ENCODE measurements around the gene COBL. TPM values are rescaled to one million over a fixed set of nuclear protein-coding genes. Genes with fewer than 3 reads are reported as not detected.

COBL gene
- total RNA-seq, 1 donor from 2014 or later = 6.3 TPM

DNA sequence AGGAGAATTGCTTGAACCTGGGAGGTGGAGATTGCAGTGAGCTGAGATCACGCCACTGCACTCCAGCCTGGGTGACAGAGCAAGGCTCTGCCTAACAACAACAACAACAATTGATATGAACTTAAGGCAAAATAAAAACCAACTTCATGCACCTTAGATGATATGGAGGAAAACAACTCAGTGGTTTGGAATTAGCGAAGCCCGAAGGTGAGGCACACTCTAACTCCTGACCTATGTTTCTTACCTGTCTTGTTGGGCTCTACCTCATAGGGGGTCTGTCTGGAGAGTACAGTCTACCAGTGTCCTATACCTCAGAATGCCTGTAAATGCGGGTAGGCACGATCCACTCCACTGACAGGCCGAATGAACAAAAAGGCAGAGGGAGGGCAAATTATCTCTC is 24.3 kb upstream of the COBL start:
- Histone ChIP-seq H3K27me3 (no peaks in the 10 kb centered on the region), H3F3A (ENCODE audit: low read depth) (no peaks in the 10 kb centered on the region), H4K20me1 (ENCODE audit: low read depth) (no peaks in the 10 kb centered on the region), H3K79me2 (ENCODE audit: low read depth) (no peaks in the 10 kb centered on the region), H3K9me3 (ENCODE audit: low read depth) (no peaks in the 10 kb centered on the region), H2AFZ (replicated peaks) (no peak overlapping the region), H3K27ac (no peak overlapping the region), H3K4me1 (no peaks in the 10 kb centered on the region), H3K9ac (no peak overlapping the region), H3K4me2 (no peak overlapping the region), H3K36me3 (no peaks in the 10 kb centered on the region), H3K4me3 (no peak overlapping the region)
- Mint-ChIP-seq H3K27me3 (ENCODE audit: insufficient read depth, low read depth) (no peaks in the 10 kb centered on the region), H3K27ac (no peak overlapping the region), H3K4me1 (no peaks in the 10 kb centered on the region), H3K9me3 (no peaks in the 10 kb centered on the region), H3K36me3 (no peaks in the 10 kb centered on the region), H3K4me3 (no peak overlapping the region)
- TF ChIP-seq EZH2 (IDR thresholded peaks at IDR 0.05) (no peak), EZH2phosphoT487 (IDR thresholded peaks at IDR 0.05) (no peak)
- TF ChIP-seq, protein P1, sequence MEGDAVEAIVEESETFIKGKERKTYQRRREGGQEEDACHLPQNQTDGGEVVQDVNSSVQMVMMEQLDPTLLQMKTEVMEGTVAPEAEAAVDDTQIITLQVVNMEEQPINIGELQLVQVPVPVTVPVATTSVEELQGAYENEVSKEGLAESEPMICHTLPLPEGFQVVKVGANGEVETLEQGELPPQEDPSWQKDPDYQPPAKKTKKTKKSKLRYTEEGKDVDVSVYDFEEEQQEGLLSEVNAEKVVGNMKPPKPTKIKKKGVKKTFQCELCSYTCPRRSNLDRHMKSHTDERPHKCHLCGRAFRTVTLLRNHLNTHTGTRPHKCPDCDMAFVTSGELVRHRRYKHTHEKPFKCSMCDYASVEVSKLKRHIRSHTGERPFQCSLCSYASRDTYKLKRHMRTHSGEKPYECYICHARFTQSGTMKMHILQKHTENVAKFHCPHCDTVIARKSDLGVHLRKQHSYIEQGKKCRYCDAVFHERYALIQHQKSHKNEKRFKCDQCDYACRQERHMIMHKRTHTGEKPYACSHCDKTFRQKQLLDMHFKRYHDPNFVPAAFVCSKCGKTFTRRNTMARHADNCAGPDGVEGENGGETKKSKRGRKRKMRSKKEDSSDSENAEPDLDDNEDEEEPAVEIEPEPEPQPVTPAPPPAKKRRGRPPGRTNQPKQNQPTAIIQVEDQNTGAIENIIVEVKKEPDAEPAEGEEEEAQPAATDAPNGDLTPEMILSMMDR (IDR thresholded peaks at IDR 0.05) = no peak
- no peak for DNase-seq (ENCODE audit: low spot score)

DNA sequence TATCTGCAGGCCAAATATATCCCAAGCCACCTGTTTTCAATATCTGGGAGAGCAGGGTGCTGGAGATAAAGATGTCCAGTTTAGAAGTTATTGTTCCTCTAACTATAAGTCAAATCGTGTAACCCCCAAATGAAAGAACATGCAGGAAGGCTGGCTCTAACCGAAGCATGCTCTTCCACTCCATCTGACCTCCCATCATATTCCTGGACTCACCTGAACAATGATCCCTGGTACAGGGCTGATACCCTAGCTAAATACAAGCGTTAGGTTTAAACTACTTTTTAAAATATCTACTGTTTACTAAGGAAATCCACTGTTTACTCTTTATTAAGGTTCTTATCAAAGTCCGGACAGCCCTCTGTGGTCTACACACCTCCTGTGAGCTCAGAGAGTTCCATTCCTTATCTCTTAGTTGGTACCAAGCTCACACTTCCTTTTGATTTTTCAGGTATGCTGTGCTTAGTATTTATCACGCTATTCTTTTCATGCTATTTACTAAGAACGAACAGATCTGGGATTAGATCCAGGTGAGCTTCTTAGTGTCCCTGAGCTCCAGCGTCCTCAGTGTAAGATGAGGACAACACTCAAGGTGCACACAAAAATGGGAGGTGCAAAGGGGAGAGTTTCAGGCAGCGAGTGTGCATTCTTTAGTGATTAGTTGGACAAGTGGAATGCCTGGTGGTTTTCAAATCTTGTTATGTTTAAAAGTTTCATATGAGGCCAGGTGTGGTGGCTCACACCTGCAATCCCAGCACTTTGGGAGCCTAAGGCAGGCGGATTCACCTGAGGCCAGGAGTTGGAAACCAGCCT is 23.6 kb upstream of the COBL start:
- no peak for DNase-seq (ENCODE audit: low spot score)
- no peaks in the 10 kb centered on the region for H3K27me3 Mint-ChIP-seq (ENCODE audit: insufficient read depth, low read depth)
- Histone ChIP-seq H3K4me3 (no peak overlapping the region), H3K36me3 (no peaks in the 10 kb centered on the region), H3K9ac (no peak overlapping the region), H3K9me3 (ENCODE audit: low read depth) (no peaks in the 10 kb centered on the region), H3F3A (ENCODE audit: low read depth) (no peaks in the 10 kb centered on the region), H3K27me3 (no peaks in the 10 kb centered on the region), H3K27ac (no peak overlapping the region), H3K4me1 (no peaks in the 10 kb centered on the region), H3K4me2 (no peak overlapping the region), H3K79me2 (ENCODE audit: low read depth) (no peaks in the 10 kb centered on the region), H2AFZ (replicated peaks) (no peak overlapping the region), H4K20me1 (ENCODE audit: low read depth) (no peaks in the 10 kb centered on the region)
- H3K4me1 Mint-ChIP-seq = no peaks in the 10 kb centered on the region
- H3K9me3 Mint-ChIP-seq = no peaks in the 10 kb centered on the region
- no peak for TF ChIP-seq EZH2 (IDR thresholded peaks at IDR 0.05)
- TF ChIP-seq, protein P1 (IDR thresholded peaks at IDR 0.05) = no peak
- no peak for TF ChIP-seq EZH2phosphoT487 (IDR thresholded peaks at IDR 0.05)
- H3K4me3 Mint-ChIP-seq = no peak overlapping the region
- H3K27ac Mint-ChIP-seq = no peak overlapping the region
- no peaks in the 10 kb centered on the region for H3K36me3 Mint-ChIP-seq

DNA sequence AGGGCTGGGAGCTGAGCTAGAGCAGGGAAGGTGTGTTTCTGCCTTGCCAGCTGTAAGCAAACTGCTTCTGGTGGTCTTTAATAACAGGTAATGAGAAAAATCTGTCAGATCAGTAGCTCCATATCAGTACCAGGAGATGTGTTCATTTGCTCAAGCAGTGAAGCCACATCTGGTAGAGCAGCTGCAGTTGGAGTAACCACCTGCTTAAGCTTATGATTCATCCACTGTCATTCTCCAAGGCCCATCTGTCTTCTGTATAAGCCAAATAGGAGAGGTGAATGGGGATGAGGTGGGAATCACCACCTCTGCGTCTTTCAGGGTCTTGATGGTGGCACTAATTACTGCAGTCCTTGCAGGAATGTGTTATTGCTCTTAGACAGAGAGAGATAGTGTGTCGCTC is 18.4 kb upstream of the COBL start:
- TF ChIP-seq EZH2 (IDR thresholded peaks at IDR 0.05) (no peak), EZH2phosphoT487 (IDR thresholded peaks at IDR 0.05) (no peak)
- TF ChIP-seq, protein P1 (IDR thresholded peaks at IDR 0.05) = no peak
- Mint-ChIP-seq H3K4me1 (no peaks in the 10 kb centered on the region), H3K9me3 (no peaks in the 10 kb centered on the region), H3K36me3 (no peaks in the 10 kb centered on the region), H3K4me3 (no peak overlapping the region), H3K27me3 (ENCODE audit: insufficient read depth, low read depth) (peaks cover 2% of the 10 kb centered on the region), H3K27ac (no peak overlapping the region)
- H3K4me1 ChIP-seq = no peaks in the 10 kb centered on the region
- H2AFZ ChIP-seq (replicated peaks) = no peak overlapping the region
- no peak overlapping the region for H3K4me2 ChIP-seq
- no peaks in the 10 kb centered on the region for H3K36me3 ChIP-seq
- no peaks in the 10 kb centered on the region for H3K79me2 ChIP-seq (ENCODE audit: low read depth)
- H3K9me3 ChIP-seq (ENCODE audit: low read depth) = no peaks in the 10 kb centered on the region
- H4K20me1 ChIP-seq (ENCODE audit: low read depth) = no peaks in the 10 kb centered on the region
- DNase-seq (ENCODE audit: low spot score) = no peak
- no peak overlapping the region for H3K9ac ChIP-seq
- no peak overlapping the region for H3K27ac ChIP-seq
- H3F3A ChIP-seq (ENCODE audit: low read depth) = no peaks in the 10 kb centered on the region
- H3K27me3 ChIP-seq = no peaks in the 10 kb centered on the region
- no peak overlapping the region for H3K4me3 ChIP-seq
